Subcutaneous abdominal adipose tissue (tissue), 5 donors: ENCODE data around the gene SYNRG.

Experiments used
- H3K27ac ChIP-seq: one replicate; pipeline ENCODE4 v1.7.0; 2013; ENCODE audit warnings: low read depth, mild to moderate bottlenecking, inconsistent platforms, low read length, moderate library complexity
- H3K27me3 ChIP-seq, 5 donors: one replicate each; pipeline ENCODE4 v1.7.0; 2013; ENCODE audit warnings: low read length in 5 of 5, inconsistent platforms in 1 of 5; ENCODE audit not compliant: control insufficient read depth in 5 of 5, insufficient read depth in 4 of 5
- H3K36me3 ChIP-seq, 5 donors: one replicate each; pipeline ENCODE4 v1.7.0; 2013; ENCODE audit warnings: low read length in 5 of 5; ENCODE audit not compliant: control insufficient read depth in 5 of 5, insufficient read depth in 5 of 5
- H3K4me1 ChIP-seq, 5 donors: one replicate each; pipeline ENCODE4 v1.7.0; 2013; ENCODE audit warnings: low read length in 5 of 5, mild to moderate bottlenecking in 3 of 5, moderate library complexity in 1 of 5; ENCODE audit not compliant: control insufficient read depth in 5 of 5, insufficient read depth in 5 of 5
- H3K4me3 ChIP-seq, 5 donors: one replicate each; pipeline ENCODE4 v1.7.0; 2013; ENCODE audit warnings: low read length in 5 of 5, low read depth in 1 of 5
- H3K9ac ChIP-seq, 5 donors: one replicate each; pipeline ENCODE4 v1.7.0; 2013; ENCODE audit warnings: low read length in 5 of 5, mild to moderate bottlenecking in 4 of 5, moderate library complexity in 3 of 5
- H3K9me3 ChIP-seq, 5 donors: one replicate each; pipeline ENCODE4 v1.7.0; 2013; ENCODE audit warnings: low read length in 5 of 5; ENCODE audit not compliant: control insufficient read depth in 5 of 5
- donor health status: healthy.
- donor health status: healthy.
- donor health status: healthy.
- donor health status: healthy.
- donor health status: healthy.

The SYNRG gene

DNA sequence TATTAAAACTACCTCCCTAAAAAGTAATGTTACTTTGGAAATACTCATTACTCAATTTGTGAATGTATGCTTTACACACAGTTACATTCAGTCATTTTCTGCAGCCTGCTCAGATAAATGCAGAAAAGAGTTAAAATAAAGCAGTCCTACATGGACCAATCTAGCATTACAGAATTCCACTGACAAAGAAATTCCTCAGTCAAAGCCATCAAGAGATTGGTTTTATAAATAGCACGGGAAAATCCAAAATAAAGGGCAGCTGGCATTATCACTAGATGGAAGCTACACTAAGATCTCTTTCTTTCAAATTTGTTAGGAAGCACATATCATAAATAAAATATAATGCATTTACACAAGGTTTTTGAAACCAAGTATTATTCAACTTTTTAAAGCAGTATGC lies 61.2 kb downstream of the SYNRG start:
- no peak overlapping the region for H3K27ac ChIP-seq
- no peak overlapping the region for H3K4me3 ChIP-seq
- no peak overlapping the region for H3K9ac ChIP-seq
- H3K4me1 ChIP-seq, result peaks cover 0 to 24% (median 21%) of the 10 kb centered on the region in 5 donors
- H3K36me3 ChIP-seq, result peaks cover 6 to 14% (median 8%) of the 10 kb centered on the region in 5 donors
- H3K9me3 ChIP-seq, result no peaks in the 10 kb centered on the region
- H3K27me3 ChIP-seq, result no peaks in the 10 kb centered on the region

DNA sequence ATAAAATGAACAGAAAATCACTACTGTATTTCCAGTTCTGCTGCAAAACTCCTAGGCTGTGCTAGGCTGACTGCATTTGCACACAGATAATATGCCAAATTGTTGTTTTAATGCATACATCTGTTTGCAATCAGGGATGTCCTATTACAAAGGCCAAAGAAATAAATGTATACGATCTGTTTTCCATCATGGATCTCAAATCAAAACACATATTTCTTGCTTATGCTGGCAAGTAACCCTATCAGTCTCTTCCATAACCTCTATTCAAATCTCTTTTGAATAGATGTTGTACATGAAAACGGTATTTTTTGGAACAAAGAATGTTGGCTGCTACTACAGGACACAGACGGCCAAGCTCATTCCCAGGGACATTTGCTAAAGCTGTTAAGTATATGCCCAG lies 62.9 kb downstream of the SYNRG start:
- H3K4me1 ChIP-seq, result peaks cover 0 to 26% (median 21%) of the 10 kb centered on the region in 5 donors
- H3K4me3 ChIP-seq, result no peak overlapping the region
- H3K27ac ChIP-seq, result no peak overlapping the region

GRCh38 chr17:37545486-37545885 lies 63.7 kb downstream of the SYNRG start:
- no peaks in the 10 kb centered on the region for H3K27me3 ChIP-seq

More for the DNA sequence above, 62.9 kb downstream of the SYNRG start:
- peaks cover 10 to 18% (median 14%) of the 10 kb centered on the region in 5 donors for H3K36me3 ChIP-seq
- peak overlapping the region in 1 of 5 donors; percentile 0 for H3K9ac ChIP-seq
- no peaks in the 10 kb centered on the region for H3K9me3 ChIP-seq
- H3K27me3 ChIP-seq, result no peaks in the 10 kb centered on the region

DNA sequence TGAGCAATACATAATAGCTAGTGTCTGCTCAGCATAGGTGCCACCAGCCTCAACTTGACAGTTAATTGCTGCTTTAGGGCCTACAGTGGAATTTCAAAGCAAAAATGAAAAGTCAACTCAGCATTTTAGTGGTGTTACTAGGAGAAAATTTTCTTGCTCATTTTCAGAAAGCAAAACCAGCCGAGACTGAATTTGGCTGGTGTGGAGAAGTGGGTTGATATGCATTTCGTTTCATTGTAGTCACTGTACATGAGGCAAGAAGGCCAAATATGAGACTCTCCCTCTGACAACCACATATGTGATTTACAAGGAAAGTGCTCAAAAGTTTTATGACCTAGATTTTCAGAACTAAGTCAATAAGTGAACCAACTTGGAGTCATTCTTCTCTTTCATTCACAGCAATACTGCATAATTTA lies 65.6 kb downstream of the SYNRG start:
- Histone ChIP-seq H3K27me3 (no peaks in the 10 kb centered on the region), H3K4me1 (peaks cover 0 to 26% (median 14%) of the 10 kb centered on the region in 5 donors), H3K4me3 (no peak overlapping the region), H3K9ac (no peak overlapping the region), H3K36me3 (peaks cover 20 to 45% (median 37%) of the 10 kb centered on the region in 5 donors), H3K9me3 (no peaks in the 10 kb centered on the region), H3K27ac (no peak overlapping the region)

More at GRCh38 chr17:37545486-37545885, 63.7 kb downstream of the SYNRG start:
- H3K9ac ChIP-seq, result peak overlapping the region in 1 of 5 donors; percentile 32
- peaks cover 0 to 26% (median 16%) of the 10 kb centered on the region in 5 donors for H3K4me1 ChIP-seq
- peaks cover 14 to 26% (median 21%) of the 10 kb centered on the region in 5 donors for H3K36me3 ChIP-seq
- H3K27ac ChIP-seq, result peak overlapping the region; percentile 28
- no peaks in the 10 kb centered on the region for H3K9me3 ChIP-seq
- H3K4me3 ChIP-seq, result no peak overlapping the region

- Histone ChIP-seq H3K9me3 (no peaks in the 10 kb centered on the region), H3K9ac (peak overlapping the region in 1 of 5 donors; percentile 28), H3K4me1 (peaks cover 0 to 17% (median 11%) of the 10 kb centered on the region in 5 donors), H3K36me3 (peaks cover 27 to 61% (median 53%) of the 10 kb centered on the region in 5 donors), H3K27ac (no peak overlapping the region), H3K4me3 (no peak overlapping the region), H3K27me3 (no peaks in the 10 kb centered on the region)
Observed at GRCh38 chr17:37541880-37542660, 67.1 kb downstream of the SYNRG start.

GRCh38 chr17:37538981-37539659 lies 70.1 kb downstream of the SYNRG start:
- Histone ChIP-seq H3K9ac (no peak overlapping the region), H3K4me3 (no peak overlapping the region), H3K27ac (no peak overlapping the region), H3K9me3 (no peaks in the 10 kb centered on the region), H3K4me1 (peaks cover 0 to 9% (median 0%) of the 10 kb centered on the region in 5 donors), H3K27me3 (no peaks in the 10 kb centered on the region), H3K36me3 (peaks cover 49 to 78% (median 73%) of the 10 kb centered on the region in 5 donors)

DNA sequence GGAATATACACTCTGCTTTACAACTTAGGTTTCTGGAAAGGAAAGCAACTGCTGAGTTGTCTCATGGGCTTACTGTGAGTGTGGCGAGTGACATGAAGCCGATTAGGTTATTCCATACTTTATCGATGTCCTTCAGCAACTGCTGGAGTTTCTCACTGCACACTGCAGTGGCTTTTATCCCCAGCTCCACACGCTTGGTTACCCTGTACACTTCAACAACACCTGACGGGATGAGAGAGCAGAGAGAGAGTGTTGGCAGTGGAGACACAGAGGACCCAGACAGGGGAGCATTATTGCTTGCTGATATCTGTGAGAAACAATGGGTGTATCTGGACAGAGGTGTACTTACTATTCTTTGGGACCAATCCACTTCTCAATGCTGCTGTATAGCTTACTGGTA lies 73.3 kb downstream of the SYNRG start:
- no peaks in the 10 kb centered on the region for H3K9me3 ChIP-seq
- no peak overlapping the region for H3K27ac ChIP-seq
- no peak overlapping the region for H3K4me3 ChIP-seq
- H3K4me1 ChIP-seq, result no peaks in the 10 kb centered on the region
- no peak overlapping the region for H3K9ac ChIP-seq
- no peaks in the 10 kb centered on the region for H3K27me3 ChIP-seq
- H3K36me3 ChIP-seq, result peaks cover 45 to 74% (median 73%) of the 10 kb centered on the region in 5 donors

- no peaks in the 10 kb centered on the region for H3K9me3 ChIP-seq
- no peak overlapping the region for H3K9ac ChIP-seq
- H3K4me1 ChIP-seq, result no peaks in the 10 kb centered on the region
- no peak overlapping the region for H3K27ac ChIP-seq
- no peak overlapping the region for H3K4me3 ChIP-seq
- peaks cover 53 to 75% (median 72%) of the 10 kb centered on the region in 5 donors for H3K36me3 ChIP-seq
- H3K27me3 ChIP-seq, result no peaks in the 10 kb centered on the region
Observed at GRCh38 chr17:37532756-37533155, 76.5 kb downstream of the SYNRG start.

DNA sequence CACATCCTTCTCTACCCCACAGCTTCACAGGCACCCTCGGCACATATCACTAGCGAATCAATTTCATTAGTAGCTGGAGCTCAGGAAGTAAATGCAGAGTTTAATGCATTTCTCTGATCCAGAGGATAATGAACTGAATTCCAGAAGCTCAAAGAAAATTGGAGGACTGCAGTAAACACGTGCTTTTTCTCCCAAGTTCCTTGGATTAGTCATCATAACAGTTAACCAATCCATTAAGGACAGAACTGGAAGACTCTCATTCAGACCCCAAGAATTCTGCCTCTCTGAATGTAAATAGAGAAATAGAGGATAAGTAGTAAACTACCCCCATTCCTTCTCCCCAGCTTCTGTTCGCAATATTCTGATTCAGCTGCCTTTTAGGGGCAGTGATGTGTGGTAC lies 78.8 kb downstream of the SYNRG start:
- no peak overlapping the region for H3K9ac ChIP-seq
- H3K9me3 ChIP-seq, result no peaks in the 10 kb centered on the region
- no peak overlapping the region for H3K4me3 ChIP-seq
- H3K4me1 ChIP-seq, result no peaks in the 10 kb centered on the region
- H3K36me3 ChIP-seq, result peaks cover 42 to 69% (median 56%) of the 10 kb centered on the region in 5 donors
- H3K27me3 ChIP-seq, result no peaks in the 10 kb centered on the region
- H3K27ac ChIP-seq, result no peak overlapping the region

DNA sequence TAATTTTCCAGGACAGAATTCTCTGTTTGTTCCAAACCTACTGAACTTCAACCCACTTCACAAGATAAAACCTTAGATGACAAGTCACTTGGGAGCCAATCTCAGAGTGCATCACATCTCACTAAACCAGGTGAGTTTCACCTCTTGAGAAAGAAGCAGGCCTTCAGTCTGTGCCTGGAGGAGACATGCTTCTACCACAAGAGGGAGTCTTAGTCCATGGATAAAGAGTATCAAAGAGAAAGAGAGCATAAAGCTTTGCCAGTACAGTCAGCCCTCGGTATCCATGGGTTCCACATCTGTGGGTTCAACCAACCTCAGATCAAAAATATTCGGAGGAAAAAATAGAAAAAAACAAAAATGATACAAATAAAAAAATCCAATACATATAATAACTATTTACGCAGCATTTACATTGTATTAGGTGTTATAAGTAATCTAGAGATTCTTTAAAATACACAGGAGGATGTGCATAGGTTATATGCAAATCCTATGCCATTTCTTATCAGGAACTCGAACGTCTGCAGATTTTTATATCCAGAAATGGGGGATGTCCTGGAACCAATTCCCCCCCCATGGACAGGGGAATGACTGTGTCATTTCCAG lies 81.9 kb downstream of the SYNRG start:
- Histone ChIP-seq H3K4me1 (no peaks in the 10 kb centered on the region), H3K36me3 (peaks cover 41 to 87% (median 65%) of the 10 kb centered on the region in 5 donors), H3K27me3 (no peaks in the 10 kb centered on the region), H3K27ac (no peak overlapping the region), H3K9ac (no peak overlapping the region), H3K9me3 (no peaks in the 10 kb centered on the region), H3K4me3 (no peak overlapping the region)
